HL-60 (cell line): Measurements from ENCODE around the gene TBL1XR1.

Source experiments
- POLR2AphosphoS5 ChIP-seq: IDR thresholded peaks from 2 replicates; pipeline ENCODE4 v1.6.1; 2012; ENCODE audit warnings: low read depth
- TF ChIP-seq, protein P1 (sequence below): IDR thresholded peaks from one replicate; pipeline ENCODE4 v1.5.1; 2011; ENCODE audit warnings: low read length, control low read depth, inconsistent platforms; ENCODE audit not compliant: insufficient read depth
- TF ChIP-seq, protein P2 (sequence below): IDR thresholded peaks from 2 replicates; pipeline ENCODE4 v1.6.1; 2012; ENCODE audit warnings: low read depth; ENCODE audit not compliant: insufficient replicate concordance

DNA sequence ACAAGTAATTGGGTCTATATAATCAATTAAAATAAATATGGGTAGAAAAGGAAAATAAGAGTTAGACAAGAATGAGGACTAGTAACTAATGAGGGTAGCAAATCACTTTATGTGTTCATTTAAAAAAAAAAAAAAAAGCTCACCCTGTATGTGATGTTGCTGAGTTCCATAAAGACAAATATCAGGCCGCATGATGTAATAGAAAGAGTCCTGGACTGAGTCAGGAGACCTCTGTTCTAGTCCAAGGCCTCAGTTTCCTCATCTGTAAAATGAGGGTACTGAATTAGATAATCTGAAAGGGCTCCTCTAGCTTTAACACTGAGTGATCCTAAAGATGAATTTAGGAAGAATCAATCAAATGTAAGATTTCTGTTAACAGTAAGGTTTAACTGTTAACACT, 117.6 kb downstream of the TBL1XR1 start:
- TF ChIP-seq POLR2AphosphoS5: no peak
- TF ChIP-seq, protein P1, sequence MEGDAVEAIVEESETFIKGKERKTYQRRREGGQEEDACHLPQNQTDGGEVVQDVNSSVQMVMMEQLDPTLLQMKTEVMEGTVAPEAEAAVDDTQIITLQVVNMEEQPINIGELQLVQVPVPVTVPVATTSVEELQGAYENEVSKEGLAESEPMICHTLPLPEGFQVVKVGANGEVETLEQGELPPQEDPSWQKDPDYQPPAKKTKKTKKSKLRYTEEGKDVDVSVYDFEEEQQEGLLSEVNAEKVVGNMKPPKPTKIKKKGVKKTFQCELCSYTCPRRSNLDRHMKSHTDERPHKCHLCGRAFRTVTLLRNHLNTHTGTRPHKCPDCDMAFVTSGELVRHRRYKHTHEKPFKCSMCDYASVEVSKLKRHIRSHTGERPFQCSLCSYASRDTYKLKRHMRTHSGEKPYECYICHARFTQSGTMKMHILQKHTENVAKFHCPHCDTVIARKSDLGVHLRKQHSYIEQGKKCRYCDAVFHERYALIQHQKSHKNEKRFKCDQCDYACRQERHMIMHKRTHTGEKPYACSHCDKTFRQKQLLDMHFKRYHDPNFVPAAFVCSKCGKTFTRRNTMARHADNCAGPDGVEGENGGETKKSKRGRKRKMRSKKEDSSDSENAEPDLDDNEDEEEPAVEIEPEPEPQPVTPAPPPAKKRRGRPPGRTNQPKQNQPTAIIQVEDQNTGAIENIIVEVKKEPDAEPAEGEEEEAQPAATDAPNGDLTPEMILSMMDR: no peak
- TF ChIP-seq, protein P2, sequence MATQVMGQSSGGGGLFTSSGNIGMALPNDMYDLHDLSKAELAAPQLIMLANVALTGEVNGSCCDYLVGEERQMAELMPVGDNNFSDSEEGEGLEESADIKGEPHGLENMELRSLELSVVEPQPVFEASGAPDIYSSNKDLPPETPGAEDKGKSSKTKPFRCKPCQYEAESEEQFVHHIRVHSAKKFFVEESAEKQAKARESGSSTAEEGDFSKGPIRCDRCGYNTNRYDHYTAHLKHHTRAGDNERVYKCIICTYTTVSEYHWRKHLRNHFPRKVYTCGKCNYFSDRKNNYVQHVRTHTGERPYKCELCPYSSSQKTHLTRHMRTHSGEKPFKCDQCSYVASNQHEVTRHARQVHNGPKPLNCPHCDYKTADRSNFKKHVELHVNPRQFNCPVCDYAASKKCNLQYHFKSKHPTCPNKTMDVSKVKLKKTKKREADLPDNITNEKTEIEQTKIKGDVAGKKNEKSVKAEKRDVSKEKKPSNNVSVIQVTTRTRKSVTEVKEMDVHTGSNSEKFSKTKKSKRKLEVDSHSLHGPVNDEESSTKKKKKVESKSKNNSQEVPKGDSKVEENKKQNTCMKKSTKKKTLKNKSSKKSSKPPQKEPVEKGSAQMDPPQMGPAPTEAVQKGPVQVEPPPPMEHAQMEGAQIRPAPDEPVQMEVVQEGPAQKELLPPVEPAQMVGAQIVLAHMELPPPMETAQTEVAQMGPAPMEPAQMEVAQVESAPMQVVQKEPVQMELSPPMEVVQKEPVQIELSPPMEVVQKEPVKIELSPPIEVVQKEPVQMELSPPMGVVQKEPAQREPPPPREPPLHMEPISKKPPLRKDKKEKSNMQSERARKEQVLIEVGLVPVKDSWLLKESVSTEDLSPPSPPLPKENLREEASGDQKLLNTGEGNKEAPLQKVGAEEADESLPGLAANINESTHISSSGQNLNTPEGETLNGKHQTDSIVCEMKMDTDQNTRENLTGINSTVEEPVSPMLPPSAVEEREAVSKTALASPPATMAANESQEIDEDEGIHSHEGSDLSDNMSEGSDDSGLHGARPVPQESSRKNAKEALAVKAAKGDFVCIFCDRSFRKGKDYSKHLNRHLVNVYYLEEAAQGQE: no peak
